GM18873 (cell line): ENCODE data around the gene KAT6B.
A peak's percentile ranks its signal among the peaks of the same experiment; 100 is the strongest.

Experiments
- ATAC-seq: cut with Tn5 transposase; IDR thresholded peaks from one replicate; pipeline ENCODE4 v1.9.1; 2021; ENCODE audit warnings: mild to moderate bottlenecking, moderate library complexity, moderate number of reproducible peaks; ENCODE audit not compliant: unreplicated experiment, low FRiP score

KAT6B gene

GRCh38 chr10:74977072-74977471 lies 150.7 kb downstream of the KAT6B start:
- ATAC-seq = no peak

- ATAC-seq = peak; percentile 80
These were observed 151.8 kb downstream of the KAT6B start for GRCh38 chr10:74977913-74978847.

- ATAC-seq = no peak
These were observed 155.6 kb downstream of the KAT6B start for GRCh38 chr10:74981831-74982633.

GRCh38 chr10:74982634-74982982 lies 156.2 kb downstream of the KAT6B start:
- ATAC-seq = no peak

GRCh38 chr10:74983383-74983782 lies 157.0 kb downstream of the KAT6B start:
- no peak for ATAC-seq

GRCh38 chr10:74987339-74988053 lies 161.1 kb downstream of the KAT6B start:
- ATAC-seq = no peak

- no peak for ATAC-seq
These were observed 161.8 kb downstream of the KAT6B start for GRCh38 chr10:74988054-74988775.

GRCh38 chr10:74988832-74989561 lies 162.6 kb downstream of the KAT6B start:
- no peak for ATAC-seq

- ATAC-seq = no peak
These were observed 165.0 kb downstream of the KAT6B start for GRCh38 chr10:74991435-74991834.

GRCh38 chr10:74992068-74992467 lies 165.7 kb downstream of the KAT6B start:
- no peak for ATAC-seq

GRCh38 chr10:74993649-74994048 lies 167.2 kb downstream of the KAT6B start:
- ATAC-seq = no peak

GRCh38 chr10:74994854-74995253 lies 168.5 kb downstream of the KAT6B start:
- no peak for ATAC-seq

- no peak for ATAC-seq
These were observed 169.4 kb downstream of the KAT6B start for GRCh38 chr10:74995806-74996205.

- no peak for ATAC-seq
These were observed 170.8 kb downstream of the KAT6B start for GRCh38 chr10:74997163-74997562.

- ATAC-seq = peak; percentile 48
These were observed 174.4 kb downstream of the KAT6B start for GRCh38 chr10:75000748-75001321.

GRCh38 chr10:75001715-75002350 lies 175.4 kb downstream of the KAT6B start:
- ATAC-seq = no peak

- no peak for ATAC-seq
These were observed 175.9 kb downstream of the KAT6B start for GRCh38 chr10:75002351-75002725.

- ATAC-seq = no peak
These were observed 176.7 kb downstream of the KAT6B start for GRCh38 chr10:75002967-75003594.
